Measurements from ENCODE around the gene TVP23C.
"Not testable (repeated sequence)": the region's sequence is repeated elsewhere in the genome, so short reads cannot be mapped to it uniquely, and the experiment has no call there.

GRCh38 chr17:15563375-15563857, at the start of gene TVP23C:
- not testable (repeated sequence) for TF ChIP-seq POLR2A (IDR thresholded peaks at IDR 0.05; ENCODE audit: low read length); GATA1 (IDR thresholded peaks at IDR 0.05; ENCODE audit: low read depth, low read length)

Data from erythroblast (primary cell).